K562 (cell line): Measurements from ENCODE around the gene LTBP2. TPM values are rescaled to one million over a fixed set of nuclear protein-coding genes. Genes with fewer than 3 reads are reported as not detected.
A peak's percentile ranks its signal among the peaks of the same experiment; 100 is the strongest.

Experiments
- ATAC-seq: fragments of 200-7000 bp; cut with Tn5 transposase; 3 replicates; pipeline ENCODE4 v1.9.1; 2020; ENCODE audit warnings: moderate library complexity
- BruUV-seq: library from RNA; stranded (reverse); fragments of 400-500 nt; replicated peaks from 2 replicates; lab custom pipeline; 2021; lab: Mats Ljungman, UMichigan
- CTCF ChIA-PET: fragments of 300-600 bp; formaldehyde crosslinking; extraction: SDS; loops from one replicate; lab custom pipeline; 2021; ENCODE audit warnings: low intra/inter-chr PET ratio; lab: Yijun Ruan, JAX
- POLR2A ChIA-PET: fragments of 300-600, 350-650 bp; sonication (Branson Sonifier 250); formaldehyde crosslinking; extraction: SDS; loops from one replicate; lab custom pipeline; 2021; ENCODE audit warnings: antibody characterized with exemption, inconsistent platforms; lab: Yijun Ruan, JAX
- DNase-seq, 4 experiments: peaks; one replicate each; pipeline versions ENCODE4 v3.0.0 to v3.0.0-alpha.2; 2011 to 2018; ENCODE audit warnings: low spot score in 3 of 4, mixed read lengths in 3 of 4; ENCODE audit errors: extremely low read depth in 1 of 4
- FAIRE-seq: peaks from 2 replicates; lab custom pipeline; 2011; peaks lifted over from hg19 to GRCh38; lab: Jason Lieb, UNC
- H2AFZ ChIP-seq: 2 replicates; pipeline ENCODE4 v1.6.0; 2011; ENCODE audit warnings: low read depth, low read length, control low read depth, inconsistent platforms
- H3K27ac ChIP-seq: fragments of 200-600 bp; 3 replicates; pipeline ENCODE4 v1.8.0; 2011; ENCODE audit warnings: low read depth, mild to moderate bottlenecking, control low read depth, inconsistent platforms, low read length, moderate library complexity, mixed read lengths; ENCODE audit errors: extremely low read depth
- H3K27me3 ChIP-seq, 2 experiments: fragments of 300-600 bp in 1 of 2; 2 replicates in 1 of 2; 3 replicates in 1 of 2; pipeline versions ENCODE4 v1.6.0 to v1.8.0; 2011; ENCODE audit warnings: inconsistent platforms in 2 of 2, low read length in 2 of 2, mild to moderate bottlenecking in 1 of 2, mixed read lengths in 1 of 2, moderate library complexity in 1 of 2; ENCODE audit not compliant: control insufficient read depth in 2 of 2, insufficient read depth in 2 of 2
- H3K36me3 ChIP-seq: fragments of 300-600 bp; 3 replicates; pipeline ENCODE4 v1.8.0; 2011; ENCODE audit warnings: mild to moderate bottlenecking, low read length, inconsistent platforms; ENCODE audit not compliant: control insufficient read depth, insufficient read depth
- H3K4me1 ChIP-seq, 2 experiments: fragments of 200-600 bp in 1 of 2; replicated peaks in 1 of 2; 2 replicates in 1 of 2; 3 replicates in 1 of 2; pipeline versions ENCODE4 v1.5.1 to v1.8.0; 2011; ENCODE audit warnings: inconsistent platforms in 2 of 2, low read length in 2 of 2, mild to moderate bottlenecking in 1 of 2, mixed read lengths in 1 of 2, moderate library complexity in 1 of 2; ENCODE audit not compliant: control insufficient read depth in 2 of 2, insufficient read depth in 2 of 2
- H3K4me2 ChIP-seq: 2 replicates; pipeline ENCODE4 v1.6.1; 2011; ENCODE audit warnings: low read length, control low read depth, inconsistent platforms, mixed read lengths; ENCODE audit not compliant: insufficient read depth
- H3K4me3 ChIP-seq: fragments of 200-600 bp; sonication (generic), shearing (Covaris generic); 2 replicates; pipeline ENCODE4 v1.5.1; 2016; ENCODE audit warnings: control low read depth, inconsistent platforms
- H3K79me2 ChIP-seq: fragments of 200-600 bp; 3 replicates; pipeline ENCODE4 v1.8.0; 2011; ENCODE audit warnings: low read length, inconsistent platforms; ENCODE audit not compliant: control insufficient read depth, insufficient read depth
- H3K9ac ChIP-seq, 2 experiments: 2 replicates each; pipeline versions ENCODE4 v1.6.0 to v1.6.1; 2011; ENCODE audit warnings: low read depth in 2 of 2, low read length in 2 of 2, control low read depth in 1 of 2, inconsistent platforms in 1 of 2, mild to moderate bottlenecking in 1 of 2, mixed read lengths in 1 of 2; ENCODE audit not compliant: insufficient read depth in 1 of 2
- H3K9me1 ChIP-seq: one replicate; pipeline ENCODE4 v1.6.0; 2011; ENCODE audit warnings: inconsistent platforms, mild to moderate bottlenecking, low read length, moderate library complexity; ENCODE audit not compliant: control insufficient read depth, insufficient read depth
- H3K9me3 ChIP-seq: replicated peaks from 2 replicates; pipeline ENCODE4 v1.5.1; 2011; ENCODE audit warnings: low read depth, low read length, inconsistent platforms; ENCODE audit not compliant: control insufficient read depth, insufficient read depth
- H4K20me1 ChIP-seq: replicated peaks from 2 replicates; pipeline ENCODE4 v1.6.1; 2011; ENCODE audit warnings: low read length, inconsistent platforms, mixed read lengths; ENCODE audit not compliant: control insufficient read depth, insufficient read depth
- CBX1 ChIP-seq: sonication (generic); IDR thresholded peaks from 2 replicates; pipeline ENCODE4 v1.6.1; 2016; ENCODE audit warnings: antibody characterized with exemption, low read depth, mild to moderate bottlenecking
- ETV1 ChIP-seq: fragments of 450-650 bp; conservative IDR thresholded peaks from 2 replicates; pipeline ENCODE4 v1.6.1; 2016; ENCODE audit warnings: missing genetic modification characterization, control low read depth, low read depth, missing compliant biosample characterization
- GTF3C2 ChIP-seq: IDR thresholded peaks from 3 replicates; pipeline ENCODE4 v1.6.1; 2011; ENCODE audit warnings: borderline replicate concordance, mild to moderate bottlenecking, moderate library complexity; ENCODE audit not compliant: insufficient read length; ENCODE audit errors: extremely low read depth
- SOX6 ChIP-seq: fragments of 450-650 bp; IDR thresholded peaks from 2 replicates; pipeline ENCODE4 v1.6.1; 2014; ENCODE audit warnings: mild to moderate bottlenecking
- ZNF134 ChIP-seq: fragments of 250-450 bp; sonication (Bioruptor Pico); conservative IDR thresholded peaks from 2 replicates; pipeline ENCODE4 v1.4.0; 2020
- ZNF24 ChIP-seq: fragments of 450-650 bp; IDR thresholded peaks from 2 replicates; pipeline ENCODE4 v1.6.1; 2016
- WGBS: fragments of 100-300 bp; shearing (Covaris generic); methylation state at CpG from one replicate; pipeline ENCODE4 v1.1.6; 2016; ENCODE audit warnings: low coverage, mixed read lengths; ENCODE audit not compliant: insufficient coverage; ENCODE audit errors: missing lambda C conversion rate; 5-methylcytosine and 5-hydroxymethylcytosine counted together
- in situ Hi-C: fragments of 300-500 bp; cut with MboI; formaldehyde crosslinking; loops from 4 replicates; pipeline ENCODE4 v1.15.0; 2018; ENCODE audit warnings: inconsistent platforms, mixed read lengths
- intact Hi-C: fragments of 100-400 bp; cut with micrococcal nuclease; formaldehyde crosslinking; loops from 2 replicates; pipeline ENCODE4 v1.14.2; 2022
- polyA plus RNA-seq, 8 experiments: library from polyadenylated mRNA; depleted of rRNA in 4 of 8; stranded (reverse) in 5 of 8; unstranded in 3 of 8; fragments of >200 nt; fragmentation: Nextera tagmentation in 2 of 8; fragmentation: Illumina TruSeq in 1 of 8; extraction: Ambion mirVana in 2 of 8; extraction: Trizol in 1 of 8; gene quantifications; 2 replicates each; pipeline versions ENCODE4 v1.2.1 to v1.2.3, GENCODE V29; 2011 to 2014; ENCODE audit warnings: inconsistent platforms in 1 of 8, missing spikeins in 1 of 8
- total RNA-seq, 7 experiments: library from RNA; depleted of rRNA in 6 of 7; stranded (reverse); fragments of >200 nt in 6 of 7; fragmentation: Illumina TruSeq in 2 of 7; extraction: Trizol in 2 of 7; gene quantifications; 2 replicates each; pipeline versions ENCODE4 v1.2.1 to v1.2.3, GENCODE V29; 2011 to 2021; ENCODE audit warnings: low replicate concordance in 1 of 7
- TF ChIP-seq, protein P1 (sequence below): fragments of 450-650 bp; formaldehyde crosslinking; IDR thresholded peaks from 2 replicates; pipeline ENCODE4 v1.4.0; 2020; ENCODE audit warnings: mild to moderate bottlenecking, moderate library complexity
- TF ChIP-seq, protein P2 (sequence below): fragments of 250-450 bp; sonication (Bioruptor Pico); IDR thresholded peaks from 2 replicates; pipeline ENCODE4 v1.5.0; 2021
- TF ChIP-seq, protein P3 (sequence below), 2 experiments: fragments of 450-650 bp; IDR thresholded peaks; 2 replicates each; pipeline ENCODE4 v1.6.1; 2016
- TF ChIP-seq, protein P4 (sequence below): sonication (generic); formaldehyde crosslinking; IDR thresholded peaks from 2 replicates; pipeline ENCODE4 v1.8.0; 2023; ENCODE audit warnings: mild to moderate bottlenecking, missing genetic modification reagents

Gene LTBP2
- total and polyA plus RNA-seq, 9 of the 15 experiments (the other 6 are each of a cell fraction or from before 2014, with no cell fraction given), result under 0.01 to 0.18 (median 0.03) TPM; not detected in 3

DNA sequence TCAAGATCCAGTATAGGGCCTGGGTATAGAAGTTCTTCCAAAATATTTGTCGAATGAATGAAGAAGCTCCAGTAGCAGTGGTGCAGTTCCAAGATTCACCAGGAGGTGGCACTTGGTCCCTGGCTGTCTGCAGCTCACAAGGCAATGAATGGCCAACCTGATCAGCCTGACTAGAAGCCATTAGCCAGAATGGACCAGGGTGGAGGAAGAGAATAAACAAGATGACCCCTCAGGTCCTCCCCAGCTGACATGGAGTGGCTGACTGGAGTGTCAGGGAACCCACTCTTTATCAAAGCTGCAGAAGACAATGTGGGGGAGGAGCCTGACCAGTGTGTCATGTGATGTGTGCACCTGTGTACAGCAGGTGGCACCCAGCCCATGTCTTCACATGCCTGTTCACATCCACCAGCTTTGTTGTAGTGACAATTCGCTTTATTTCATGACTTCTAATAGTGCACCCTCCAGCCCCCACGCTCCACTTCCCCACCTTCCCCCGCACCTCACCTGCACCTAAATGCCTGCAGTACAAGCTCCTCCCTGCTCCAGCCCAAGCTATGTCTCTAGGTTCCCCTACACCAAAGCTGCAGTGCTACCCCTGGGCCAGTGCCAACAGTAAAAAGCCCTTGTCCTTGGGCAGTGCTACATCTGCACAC, 3.0 kb downstream of the LTBP2 start (continued):
- TF ChIP-seq, protein P1, sequence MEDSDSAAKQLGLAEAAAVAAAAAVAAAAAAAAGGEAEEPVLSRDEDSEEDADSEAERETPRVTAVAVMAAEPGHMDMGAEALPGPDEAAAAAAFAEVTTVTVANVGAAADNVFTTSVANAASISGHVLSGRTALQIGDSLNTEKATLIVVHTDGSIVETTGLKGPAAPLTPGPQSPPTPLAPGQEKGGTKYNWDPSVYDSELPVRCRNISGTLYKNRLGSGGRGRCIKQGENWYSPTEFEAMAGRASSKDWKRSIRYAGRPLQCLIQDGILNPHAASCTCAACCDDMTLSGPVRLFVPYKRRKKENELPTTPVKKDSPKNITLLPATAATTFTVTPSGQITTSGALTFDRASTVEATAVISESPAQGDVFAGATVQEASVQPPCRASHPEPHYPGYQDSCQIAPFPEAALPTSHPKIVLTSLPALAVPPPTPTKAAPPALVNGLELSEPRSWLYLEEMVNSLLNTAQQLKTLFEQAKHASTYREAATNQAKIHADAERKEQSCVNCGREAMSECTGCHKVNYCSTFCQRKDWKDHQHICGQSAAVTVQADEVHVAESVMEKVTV (CRISPR knock-in tag), result peak; percentile 68; the same call in 1 of the 2 replicates
- TF ChIP-seq CBX1 (no peak), ZNF134 (CRISPR knock-in tag) (no peak), ZNF24 (0 out of 2 replicates have a peak, but pooled peaks have one; percentile 20), SOX6 (peak; percentile 29; the same call in 1 of the 2 replicates)
- TF ChIP-seq, all 486 proteins: peak for 15

DNA sequence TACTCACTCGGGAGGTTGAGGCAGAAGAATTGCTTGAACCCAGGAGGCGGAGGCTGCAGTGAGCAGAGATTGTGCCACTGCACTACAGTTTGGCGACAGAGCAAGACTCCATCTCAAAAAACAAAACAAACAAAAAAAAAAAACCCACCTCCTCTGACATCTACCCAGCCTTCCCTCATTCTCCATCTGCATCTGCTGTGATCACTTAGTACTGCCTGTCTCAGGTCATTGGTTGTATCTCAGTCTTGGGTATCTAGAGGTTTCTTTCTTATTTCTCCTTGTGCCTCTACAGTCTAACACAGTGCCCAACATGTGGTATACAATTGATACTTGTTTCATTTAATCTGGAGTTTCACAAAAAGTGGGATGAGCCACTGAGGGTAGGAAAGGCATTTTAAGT, 5.3 kb downstream of the LTBP2 start:
- intact Hi-C loops (loop anchor here (5.0 kb wide), 1 partner anchor 301 kb away; no protein-coding TSS in a partner anchor), in situ Hi-C loops (no loop called here)
- Histone ChIP-seq H3K27me3 (peaks cover 2 to 36% of the 10 kb centered on the region in 2 experiments; a peak in 3 of 5 replicates), H3K79me2 (no peaks in the 10 kb centered on the region), H4K20me1 (0 out of 2 replicates have a peak, but pooled peaks cover 9% of the 10 kb centered on the region), H3K4me3 (no peak overlapping the region), H3K4me2 (no peak overlapping the region), H3K9ac (no peak overlapping the region), H3K27ac (no peak overlapping the region), H3K4me1 (peaks cover 5 to 14% of the 10 kb centered on the region in 2 experiments; a peak in 4 of 5 replicates), H2AFZ (no peak overlapping the region), H3K36me3 (no peaks in the 10 kb centered on the region), H3K9me3 (no peaks in the 10 kb centered on the region), H3K9me1 (no peaks in the 10 kb centered on the region)
- no peak for FAIRE-seq
- ATAC-seq, result no peak
- CTCF ChIA-PET, result no interaction called here
- no TSS peak for BruUV-seq
- DNase-seq, result no peak
- WGBS, result 0% methylated on average over 3 of the region's 3 CpGs
- POLR2A ChIA-PET, result no interaction called here
- TF ChIP-seq GTF3C2, result no peak
- TF ChIP-seq, protein P2, sequence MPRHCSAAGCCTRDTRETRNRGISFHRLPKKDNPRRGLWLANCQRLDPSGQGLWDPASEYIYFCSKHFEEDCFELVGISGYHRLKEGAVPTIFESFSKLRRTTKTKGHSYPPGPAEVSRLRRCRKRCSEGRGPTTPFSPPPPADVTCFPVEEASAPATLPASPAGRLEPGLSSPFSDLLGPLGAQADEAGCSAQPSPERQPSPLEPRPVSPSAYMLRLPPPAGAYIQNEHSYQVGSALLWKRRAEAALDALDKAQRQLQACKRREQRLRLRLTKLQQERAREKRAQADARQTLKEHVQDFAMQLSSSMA, result no peak
- TF ChIP-seq, protein P3, sequence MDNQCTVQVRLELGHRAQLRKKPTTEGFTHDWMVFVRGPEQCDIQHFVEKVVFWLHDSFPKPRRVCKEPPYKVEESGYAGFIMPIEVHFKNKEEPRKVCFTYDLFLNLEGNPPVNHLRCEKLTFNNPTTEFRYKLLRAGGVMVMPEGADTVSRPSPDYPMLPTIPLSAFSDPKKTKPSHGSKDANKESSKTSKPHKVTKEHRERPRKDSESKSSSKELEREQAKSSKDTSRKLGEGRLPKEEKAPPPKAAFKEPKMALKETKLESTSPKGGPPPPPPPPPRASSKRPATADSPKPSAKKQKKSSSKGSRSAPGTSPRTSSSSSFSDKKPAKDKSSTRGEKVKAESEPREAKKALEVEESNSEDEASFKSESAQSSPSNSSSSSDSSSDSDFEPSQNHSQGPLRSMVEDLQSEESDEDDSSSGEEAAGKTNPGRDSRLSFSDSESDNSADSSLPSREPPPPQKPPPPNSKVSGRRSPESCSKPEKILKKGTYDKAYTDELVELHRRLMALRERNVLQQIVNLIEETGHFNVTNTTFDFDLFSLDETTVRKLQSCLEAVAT (IDR thresholded peaks at IDR 0.05), result peak in 1 of 2 experiments; percentile 69; a peak in 1 of 4 replicates
- TF ChIP-seq ETV1 (tag), result no peak
- TF ChIP-seq, protein P4, sequence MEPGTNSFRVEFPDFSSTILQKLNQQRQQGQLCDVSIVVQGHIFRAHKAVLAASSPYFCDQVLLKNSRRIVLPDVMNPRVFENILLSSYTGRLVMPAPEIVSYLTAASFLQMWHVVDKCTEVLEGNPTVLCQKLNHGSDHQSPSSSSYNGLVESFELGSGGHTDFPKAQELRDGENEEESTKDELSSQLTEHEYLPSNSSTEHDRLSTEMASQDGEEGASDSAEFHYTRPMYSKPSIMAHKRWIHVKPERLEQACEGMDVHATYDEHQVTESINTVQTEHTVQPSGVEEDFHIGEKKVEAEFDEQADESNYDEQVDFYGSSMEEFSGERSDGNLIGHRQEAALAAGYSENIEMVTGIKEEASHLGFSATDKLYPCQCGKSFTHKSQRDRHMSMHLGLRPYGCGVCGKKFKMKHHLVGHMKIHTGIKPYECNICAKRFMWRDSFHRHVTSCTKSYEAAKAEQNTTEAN (CRISPR knock-in tag), result no peak
